Mucosa of rectum (tissue), 2 donors: ENCODE data around the gene GNPNAT1.
A peak's percentile ranks its signal among the peaks of the same experiment; 100 is the strongest.

Experiments
- H3K27ac ChIP-seq, 2 donors: one replicate each; pipeline ENCODE4 v1.7.0; 2013; ENCODE audit warnings: inconsistent platforms in 2 of 2, low read depth in 2 of 2, low read length in 2 of 2
- H3K27me3 ChIP-seq, 2 donors: one replicate each; pipeline ENCODE4 v1.7.0; 2013; ENCODE audit warnings: low read length in 2 of 2; ENCODE audit not compliant: control insufficient read depth in 2 of 2, insufficient read depth in 2 of 2
- H3K36me3 ChIP-seq, 2 donors: one replicate each; pipeline ENCODE4 v1.7.0; 2013; ENCODE audit warnings: low read length in 2 of 2; ENCODE audit not compliant: control insufficient read depth in 2 of 2, insufficient read depth in 2 of 2
- H3K4me1 ChIP-seq, 2 donors: one replicate each; pipeline ENCODE4 v1.7.0; 2013; ENCODE audit warnings: low read length in 2 of 2, mild to moderate bottlenecking in 1 of 2; ENCODE audit not compliant: control insufficient read depth in 2 of 2, insufficient read depth in 2 of 2
- H3K4me3 ChIP-seq, 2 donors: one replicate each; pipeline ENCODE4 v1.7.0; 2013; ENCODE audit warnings: low read length in 2 of 2
- H3K9ac ChIP-seq, 2 donors: one replicate each; pipeline ENCODE4 v1.7.0; 2013; ENCODE audit warnings: low read length in 2 of 2, low read depth in 1 of 2, mild to moderate bottlenecking in 1 of 2
- H3K9me3 ChIP-seq, 2 donors: one replicate each; pipeline ENCODE4 v1.7.0; 2013; ENCODE audit warnings: low read length in 2 of 2; ENCODE audit not compliant: control insufficient read depth in 2 of 2
- donor health status: healthy.
- donor health status: Normal muscosa, but diverticular disease.

Gene GNPNAT1

GRCh38 chr14:52791223-52792096, at the start of gene GNPNAT1:
TSS of gene GNPNAT1 (minus strand) at chr14:52791607. CDS start at chr14:52784650, 6,957 bp downstream.
- H3K4me1 ChIP-seq: peaks cover 0 to 9% of the 10 kb centered on the region in 2 donors
- H3K9ac ChIP-seq: peak within 1 kb of the TSS; percentile 80 to 87
- peak within 1 kb of the TSS; percentile 92 to 93 for H3K4me3 ChIP-seq
- peak within 1 kb of the TSS; percentile 88 to 91 for H3K27ac ChIP-seq
- no peaks in the 10 kb centered on the region for H3K27me3 ChIP-seq
- H3K9me3 ChIP-seq: no peaks in the 10 kb centered on the region
- H3K36me3 ChIP-seq: no peaks in the 10 kb centered on the region

DNA sequence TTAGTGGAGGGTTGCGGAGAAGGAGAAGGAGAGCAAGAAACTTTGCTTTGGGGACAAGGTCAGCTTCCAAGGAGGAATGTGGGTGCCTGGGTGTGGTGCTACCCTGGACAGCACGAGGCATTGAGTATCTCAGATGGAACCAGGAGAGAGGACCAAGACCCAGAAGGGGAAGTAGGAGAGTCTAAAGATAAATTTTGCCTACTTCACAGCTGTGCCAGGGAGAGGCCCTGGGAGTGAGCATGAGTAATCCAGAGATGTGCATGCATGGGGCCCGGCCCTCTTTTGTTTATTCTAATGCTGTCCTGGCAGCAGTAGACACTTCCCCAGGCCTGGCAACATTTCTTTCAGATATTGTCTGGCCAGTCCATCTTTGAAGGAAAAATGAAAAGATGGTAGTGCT, 49.5 kb upstream of the GNPNAT1 start:
- Histone ChIP-seq H3K9me3 (no peaks in the 10 kb centered on the region), H3K4me1 (no peaks in the 10 kb centered on the region), H3K27ac (no peak overlapping the region), H3K4me3 (no peak overlapping the region), H3K27me3 (no peaks in the 10 kb centered on the region), H3K9ac (no peak overlapping the region), H3K36me3 (no peaks in the 10 kb centered on the region)

- Histone ChIP-seq H3K9me3 (no peaks in the 10 kb centered on the region), H3K9ac (no peak overlapping the region), H3K4me3 (no peak overlapping the region), H3K27ac (no peak overlapping the region), H3K36me3 (no peaks in the 10 kb centered on the region), H3K4me1 (no peaks in the 10 kb centered on the region), H3K27me3 (no peaks in the 10 kb centered on the region)
Observed at GRCh38 chr14:52837451-52837850, 46.0 kb upstream of the GNPNAT1 start.

- H3K36me3 ChIP-seq: no peaks in the 10 kb centered on the region
- H3K9ac ChIP-seq: no peak overlapping the region
- no peaks in the 10 kb centered on the region for H3K4me1 ChIP-seq
- H3K9me3 ChIP-seq: no peaks in the 10 kb centered on the region
- no peaks in the 10 kb centered on the region for H3K27me3 ChIP-seq
- no peak overlapping the region for H3K4me3 ChIP-seq
- no peak overlapping the region for H3K27ac ChIP-seq
Observed at GRCh38 chr14:52836063-52836462, 44.7 kb upstream of the GNPNAT1 start.

- Histone ChIP-seq H3K4me3 (no peak overlapping the region), H3K27ac (no peak overlapping the region), H3K36me3 (no peaks in the 10 kb centered on the region), H3K4me1 (no peaks in the 10 kb centered on the region), H3K9ac (no peak overlapping the region), H3K9me3 (no peaks in the 10 kb centered on the region), H3K27me3 (no peaks in the 10 kb centered on the region)
Observed at GRCh38 chr14:52835122-52835903, 43.9 kb upstream of the GNPNAT1 start.

DNA sequence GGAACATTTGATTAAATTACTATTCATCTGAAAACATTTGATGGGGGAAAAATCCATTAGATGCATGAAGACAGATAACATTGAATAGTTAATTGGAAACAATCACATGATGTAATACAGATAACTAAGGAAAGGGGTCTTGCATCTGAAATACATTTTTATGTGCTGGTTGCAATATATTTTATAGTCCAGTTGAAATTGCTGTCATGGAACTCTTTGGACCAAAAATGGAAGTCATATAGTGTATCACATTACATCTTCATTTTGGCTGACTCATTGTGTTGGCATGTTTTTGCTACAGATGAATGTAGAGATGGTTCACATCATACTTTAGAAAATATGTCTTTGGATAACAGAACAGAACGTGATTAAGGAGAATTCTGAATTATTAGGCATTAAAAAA, 43.0 kb upstream of the GNPNAT1 start:
- Histone ChIP-seq H3K4me1 (no peaks in the 10 kb centered on the region), H3K9ac (no peak overlapping the region), H3K36me3 (no peaks in the 10 kb centered on the region), H3K27ac (no peak overlapping the region), H3K4me3 (no peak overlapping the region), H3K27me3 (no peaks in the 10 kb centered on the region), H3K9me3 (no peaks in the 10 kb centered on the region)

GRCh38 chr14:52833891-52834290, 42.5 kb upstream of the GNPNAT1 start:
- H3K27me3 ChIP-seq: no peaks in the 10 kb centered on the region
- no peaks in the 10 kb centered on the region for H3K36me3 ChIP-seq
- no peaks in the 10 kb centered on the region for H3K9me3 ChIP-seq
- H3K4me3 ChIP-seq: no peak overlapping the region
- no peak overlapping the region for H3K9ac ChIP-seq
- H3K27ac ChIP-seq: no peak overlapping the region
- no peaks in the 10 kb centered on the region for H3K4me1 ChIP-seq

- H3K9ac ChIP-seq: no peak overlapping the region
- H3K27ac ChIP-seq: no peak overlapping the region
- no peaks in the 10 kb centered on the region for H3K4me1 ChIP-seq
- H3K27me3 ChIP-seq: no peaks in the 10 kb centered on the region
- H3K9me3 ChIP-seq: no peaks in the 10 kb centered on the region
- no peak overlapping the region for H3K4me3 ChIP-seq
- no peaks in the 10 kb centered on the region for H3K36me3 ChIP-seq
Observed at GRCh38 chr14:52829527-52830185, 38.2 kb upstream of the GNPNAT1 start.

GRCh38 chr14:52827426-52827825, 36.0 kb upstream of the GNPNAT1 start:
- Histone ChIP-seq H3K4me3 (no peak overlapping the region), H3K27ac (no peak overlapping the region), H3K27me3 (no peaks in the 10 kb centered on the region)

GRCh38 chr14:52825085-52825484, 33.7 kb upstream of the GNPNAT1 start:
- Histone ChIP-seq H3K36me3 (no peaks in the 10 kb centered on the region), H3K4me3 (no peak overlapping the region), H3K9me3 (no peaks in the 10 kb centered on the region), H3K27me3 (no peaks in the 10 kb centered on the region), H3K4me1 (no peaks in the 10 kb centered on the region), H3K27ac (no peak overlapping the region), H3K9ac (no peak overlapping the region)

More at GRCh38 chr14:52827426-52827825, 36.0 kb upstream of the GNPNAT1 start:
- Histone ChIP-seq H3K4me1 (no peaks in the 10 kb centered on the region), H3K36me3 (no peaks in the 10 kb centered on the region), H3K9me3 (no peaks in the 10 kb centered on the region), H3K9ac (no peak overlapping the region)
